NOMO-1 treated with dmso at 0.1 percent for 144 hours (cell line): ENCODE results near the gene AHCYL1.
"Not testable (repeated sequence)": the region's sequence is repeated elsewhere in the genome, so short reads cannot be mapped to it uniquely, and the experiment has no call there.

ENCODE experiments used
- DNase-seq: peaks from one replicate; lab custom pipeline; 2025; ENCODE audit not compliant: unreplicated experiment; lab: John Stamatoyannopoulos, UW

Gene AHCYL1

DNA sequence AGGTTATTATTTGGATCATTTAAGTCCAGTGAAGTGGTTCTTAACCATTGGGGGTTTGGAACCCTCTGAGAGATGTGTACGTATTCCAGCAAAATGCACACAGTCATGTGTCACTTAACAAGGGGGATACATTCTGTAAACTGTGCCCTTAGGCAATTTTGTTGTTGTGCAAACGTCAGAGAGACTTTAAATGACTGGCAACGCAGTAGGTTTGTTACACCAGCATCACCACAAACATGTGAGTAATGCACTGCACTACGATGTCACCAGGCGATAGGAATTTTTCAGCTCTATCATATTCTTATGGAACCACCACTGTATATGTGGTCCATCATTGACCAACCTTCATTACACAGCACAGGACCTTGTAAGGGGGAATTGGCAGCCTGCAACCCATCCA is 11.9 kb downstream of the AHCYL1 start:
- DNase-seq: no peak

GRCh38 chr1:109997204-109997866 is 12.8 kb downstream of the AHCYL1 start:
- no peak for DNase-seq

DNA sequence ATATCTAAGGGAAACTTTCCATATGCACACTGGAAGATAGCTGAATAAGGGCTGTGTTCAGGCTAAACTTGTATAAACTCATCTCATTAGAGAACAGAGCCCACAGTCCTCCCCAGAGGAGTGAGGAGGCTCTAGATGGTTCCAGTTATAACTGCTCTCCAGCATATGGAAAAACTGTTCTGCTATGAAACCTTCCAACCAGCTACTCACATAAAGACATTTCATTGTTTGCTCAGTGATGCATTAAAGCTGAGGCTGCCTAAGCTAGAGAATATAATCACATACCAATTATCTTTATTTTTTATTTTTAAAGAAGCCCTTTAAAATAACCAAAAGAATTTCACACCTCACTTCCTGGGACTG is 13.3 kb downstream of the AHCYL1 start:
- DNase-seq: no peak

DNA sequence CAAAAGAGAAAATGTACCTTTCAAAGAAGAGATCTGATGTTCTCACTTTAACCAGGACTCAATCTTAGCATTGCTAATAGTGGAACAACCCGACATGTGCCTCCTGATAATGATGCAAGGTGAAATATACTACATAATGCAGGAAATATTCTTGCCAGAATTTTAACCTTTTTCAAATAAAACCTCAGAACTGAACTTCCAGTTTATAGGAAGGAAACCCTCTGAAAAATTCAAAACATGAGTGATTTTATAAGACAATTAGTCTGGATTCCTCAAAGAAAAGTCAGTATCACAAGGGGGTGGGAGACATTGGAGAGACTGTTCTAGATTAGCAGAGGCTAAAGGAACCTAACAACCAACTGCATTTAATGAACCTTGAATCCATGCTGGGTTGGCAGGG is 18.1 kb downstream of the AHCYL1 start:
- no peak for DNase-seq

- peak; percentile 79 for DNase-seq
These were observed 19.3 kb downstream of the AHCYL1 start for GRCh38 chr1:110003747-110004428.

DNA sequence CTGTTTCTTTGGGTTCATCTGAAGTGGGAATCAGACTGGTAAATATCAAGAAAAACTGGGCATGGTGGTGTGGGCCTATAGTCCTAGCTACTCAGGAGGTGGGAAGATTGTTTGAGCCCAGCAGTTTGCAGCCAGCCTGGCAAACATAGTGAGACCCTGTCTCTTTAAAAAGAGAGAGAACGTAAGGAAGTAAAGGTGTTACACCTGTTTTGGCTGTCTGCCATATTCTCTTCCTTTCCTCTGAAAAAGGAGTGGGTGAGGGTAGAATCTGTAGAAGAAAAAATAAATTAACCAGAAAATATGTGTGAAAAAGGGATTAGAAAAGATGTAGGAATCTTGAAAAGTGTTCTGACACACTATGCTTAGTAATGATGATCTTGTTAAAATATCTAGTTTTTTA is 20.0 kb downstream of the AHCYL1 start:
- no peak for DNase-seq

- DNase-seq: no peak
These were observed 21.4 kb downstream of the AHCYL1 start for GRCh38 chr1:110005971-110006370.

DNA sequence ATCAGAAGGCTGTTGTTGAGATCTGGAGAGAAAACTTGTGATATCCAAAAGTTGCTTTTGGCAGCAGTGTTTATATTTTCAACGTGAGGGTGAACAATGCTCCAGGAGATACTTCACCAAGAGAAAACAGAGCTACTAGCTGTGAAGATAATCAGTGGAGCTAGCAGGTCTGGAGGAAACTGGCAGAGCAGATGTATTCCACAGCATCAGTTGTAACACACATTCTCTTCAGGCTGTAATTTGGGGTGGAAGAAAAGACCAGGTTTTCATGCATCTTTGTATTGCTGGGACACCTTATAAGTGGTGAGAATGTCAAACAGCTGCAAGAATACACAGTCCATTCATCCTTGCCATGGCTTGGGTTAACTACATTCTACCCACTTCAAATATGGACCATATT is 22.0 kb downstream of the AHCYL1 start:
- no peak for DNase-seq

DNA sequence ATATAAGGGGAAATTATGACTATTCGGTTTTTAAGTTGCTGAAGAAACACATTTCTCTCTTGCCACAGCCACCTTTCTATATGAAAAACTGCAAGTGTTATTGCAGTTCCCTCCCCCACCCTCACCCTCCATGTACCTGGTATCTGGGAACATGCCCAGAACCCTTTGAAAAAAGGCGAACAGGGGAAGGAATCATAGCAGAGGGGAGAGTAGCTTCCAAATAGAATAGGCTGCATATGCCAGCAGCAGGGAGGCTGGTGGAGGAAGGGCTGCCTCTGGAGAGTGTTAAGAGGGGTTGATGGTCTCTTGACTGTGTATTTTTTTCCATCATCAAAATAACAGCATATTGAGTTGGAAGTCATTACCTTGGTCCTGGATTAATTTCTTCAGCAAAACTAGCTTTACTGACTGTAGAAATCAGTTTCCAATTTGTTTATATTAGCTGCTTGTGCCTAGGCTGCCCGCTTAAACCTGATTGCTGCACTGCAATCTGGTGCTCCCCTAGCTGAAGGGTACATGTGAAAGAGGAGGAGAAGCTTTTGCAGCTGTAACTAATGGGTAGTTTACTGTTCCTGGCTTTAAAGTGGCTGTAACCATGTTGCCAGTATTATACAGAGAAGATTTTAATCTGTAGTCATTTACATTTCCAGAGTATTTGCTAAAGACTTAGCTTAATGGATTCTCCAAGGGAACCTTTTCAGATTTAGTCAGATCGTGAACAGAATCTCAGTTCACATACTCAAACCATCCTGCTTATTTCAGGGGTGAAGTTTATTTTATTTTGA is 22.7 kb downstream of the AHCYL1 start:
- DNase-seq: no peak

DNA sequence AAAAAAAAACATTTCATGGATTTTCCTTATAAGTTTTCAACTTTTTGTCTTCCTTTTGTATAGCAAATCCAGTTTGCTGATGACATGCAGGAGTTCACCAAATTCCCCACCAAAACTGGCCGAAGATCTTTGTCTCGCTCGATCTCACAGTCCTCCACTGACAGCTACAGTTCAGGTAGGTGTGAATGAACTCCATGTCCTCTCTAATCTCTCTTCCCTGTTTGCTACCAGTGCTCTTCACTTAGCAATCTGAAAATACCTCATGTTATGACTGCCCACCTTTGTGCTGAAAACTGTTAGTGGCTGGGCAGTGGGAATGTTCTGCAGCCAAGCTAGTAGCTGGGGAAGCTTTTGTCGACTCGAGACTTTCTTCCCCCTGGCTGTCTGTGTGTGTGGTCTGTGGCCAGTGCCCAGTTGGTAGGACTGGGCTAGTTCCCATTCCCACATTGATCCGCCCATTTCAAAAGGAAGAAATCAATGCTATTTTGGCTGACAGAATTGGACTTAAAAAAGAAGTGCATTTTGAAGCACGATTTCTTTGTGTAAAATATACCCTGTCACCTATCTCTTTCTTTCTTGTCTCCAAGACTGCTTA is 24.5 kb downstream of the AHCYL1 start:
- no peak for DNase-seq

DNA sequence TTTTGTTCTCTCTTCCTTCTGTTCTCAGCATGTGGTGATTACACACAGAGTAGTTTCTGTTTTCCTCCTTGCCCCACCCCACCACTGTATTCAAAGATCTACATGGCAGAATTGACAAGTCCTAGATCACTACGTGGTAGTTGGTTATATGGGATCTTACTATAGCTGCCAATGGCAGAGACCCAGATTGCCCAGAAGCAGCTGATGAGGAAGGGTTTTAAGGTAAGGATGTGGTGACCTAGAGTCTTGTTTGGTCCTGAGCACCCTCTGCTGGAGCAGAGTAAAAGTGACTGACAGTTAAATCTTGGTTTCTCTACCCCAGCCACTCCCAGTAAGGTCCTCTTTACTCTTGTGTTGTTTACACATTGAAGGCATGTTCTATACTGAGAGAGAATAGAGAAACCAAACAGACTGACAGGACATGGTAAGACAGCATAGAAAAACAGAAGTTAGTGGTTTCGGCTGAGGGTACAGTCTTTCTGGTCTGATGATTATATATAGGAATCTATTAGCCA is 27.0 kb downstream of the AHCYL1 start:
- peak; percentile 61 for DNase-seq

GRCh38 chr1:110012100-110012780 is 27.7 kb downstream of the AHCYL1 start:
- DNase-seq: no peak

DNA sequence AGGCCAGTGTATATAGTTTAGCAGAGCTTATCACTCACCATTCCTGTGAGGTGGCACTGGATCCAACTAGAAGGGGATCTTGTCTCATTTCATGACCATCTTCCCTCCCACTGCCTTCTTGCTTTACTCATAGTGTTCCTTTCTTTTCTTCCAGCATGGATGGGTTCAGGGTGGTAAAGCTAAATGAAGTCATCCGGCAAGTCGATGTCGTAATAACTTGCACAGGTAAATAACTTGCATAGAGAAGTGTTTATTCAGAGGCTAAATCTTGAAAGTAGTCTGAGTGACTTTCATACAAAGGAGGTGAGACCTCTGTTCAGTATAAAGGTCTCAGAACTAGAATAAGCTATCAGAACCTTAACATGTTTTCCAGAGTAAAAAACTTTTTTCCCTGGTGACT is 33.2 kb downstream of the AHCYL1 start:
- DNase-seq: no peak

GRCh38 chr1:110018396-110018795 is 33.8 kb downstream of the AHCYL1 start:
- no peak for DNase-seq

GRCh38 chr1:110019770-110020169 is 35.2 kb downstream of the AHCYL1 start:
- no peak for DNase-seq

DNA sequence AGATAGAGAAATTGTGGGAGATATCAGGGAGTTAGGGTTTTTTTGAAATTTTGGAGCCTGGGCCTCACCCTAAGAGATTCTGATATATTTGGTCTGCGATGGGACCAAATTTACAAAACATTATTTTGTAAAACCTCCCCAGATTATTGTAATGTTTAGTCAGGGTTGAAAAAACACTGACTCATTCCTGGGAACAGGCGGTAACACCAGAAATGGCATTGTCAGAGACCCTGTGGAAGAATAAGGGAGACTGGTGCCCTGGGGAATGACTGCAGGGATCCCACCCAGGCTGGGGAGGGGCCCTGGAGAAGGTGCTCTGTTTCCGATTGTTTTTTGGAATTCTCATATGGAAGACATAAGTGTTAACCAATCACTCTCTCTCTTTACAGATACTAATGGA is 36.7 kb downstream of the AHCYL1 start:
- no peak for DNase-seq

- no peak for DNase-seq
These were observed 40.0 kb downstream of the AHCYL1 start for GRCh38 chr1:110024613-110025012.

DNA sequence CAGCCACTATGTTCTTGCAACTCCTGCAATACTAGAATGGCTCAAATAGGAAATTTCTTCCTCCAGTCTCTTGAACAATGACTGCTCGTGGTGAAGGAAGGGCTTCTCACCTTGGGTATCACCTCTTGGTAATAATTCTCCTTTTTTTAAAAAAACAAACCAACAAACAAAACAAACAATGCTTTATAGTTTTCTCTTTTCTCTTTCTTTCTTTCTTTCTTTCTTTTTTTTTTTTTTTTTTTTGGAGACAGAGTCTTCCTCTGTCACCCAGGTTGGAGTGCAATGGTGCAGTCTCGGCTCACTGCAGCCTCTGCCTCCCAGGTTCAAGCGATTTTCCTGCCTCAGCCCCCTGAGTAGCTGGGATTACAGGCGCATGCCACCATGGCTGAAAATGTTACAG is 46.1 kb downstream of the AHCYL1 start:
- DNase-seq: not testable (repeated sequence)

DNA sequence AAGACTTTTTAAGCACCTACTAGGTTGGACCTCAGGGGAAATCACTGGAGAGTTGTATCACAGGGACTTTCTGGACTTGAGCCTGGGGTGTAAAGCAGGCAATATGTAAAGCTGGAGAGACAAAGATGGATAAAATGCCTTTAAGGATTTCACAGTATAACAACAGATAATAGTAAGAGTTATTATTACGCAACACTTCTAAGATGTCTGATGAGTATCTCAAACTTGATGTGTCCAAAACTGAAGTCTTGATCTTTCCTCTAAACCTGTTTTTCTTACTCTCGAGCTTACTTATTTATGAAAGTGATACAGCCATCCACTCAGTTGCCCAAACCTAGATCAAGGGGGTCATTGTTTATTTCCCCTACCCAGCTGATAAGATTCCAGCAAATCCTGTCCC is 47.8 kb downstream of the AHCYL1 start:
- no peak for DNase-seq

DNA sequence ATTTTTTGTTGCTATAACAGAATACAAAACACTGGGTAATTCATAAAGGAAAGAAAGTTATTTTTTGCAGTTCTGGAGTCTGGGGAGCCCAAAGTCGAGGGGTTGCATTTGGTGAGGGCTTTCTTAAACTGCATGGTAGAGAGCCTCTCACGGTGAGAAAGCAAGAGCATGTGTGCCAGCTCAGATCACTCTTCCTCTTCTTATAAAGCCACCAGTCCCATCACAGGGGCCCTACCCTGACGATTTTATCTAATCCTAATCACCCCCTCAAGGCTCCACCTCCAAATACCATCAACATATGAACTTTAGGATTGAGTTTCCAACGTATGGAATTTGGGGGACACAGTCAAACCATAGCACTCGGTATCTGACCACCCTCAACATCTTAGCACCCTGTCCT is 48.9 kb downstream of the AHCYL1 start:
- no peak for DNase-seq

DNA sequence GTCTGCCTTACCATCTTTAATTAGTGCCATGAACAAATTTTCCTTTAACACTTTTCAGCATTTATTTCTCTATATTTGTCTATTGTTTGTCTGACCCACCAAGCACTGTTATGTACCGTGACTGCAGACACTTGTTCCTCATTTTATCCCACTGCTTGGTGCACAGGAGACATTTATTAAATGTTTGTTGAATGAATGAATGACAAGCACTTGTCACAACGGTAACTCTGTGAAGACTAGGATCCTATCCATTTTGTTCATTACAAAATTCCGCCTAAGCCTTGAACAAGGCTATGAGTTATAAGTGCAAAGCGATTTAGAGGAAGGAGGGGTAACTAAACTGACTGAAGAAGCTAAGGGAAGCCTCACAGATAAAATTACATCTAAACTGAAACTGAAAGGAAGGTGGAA is 49.5 kb downstream of the AHCYL1 start:
- no peak for DNase-seq
